ENCODE measurements around the gene ECEL1.

The ECEL1 gene

DNA sequence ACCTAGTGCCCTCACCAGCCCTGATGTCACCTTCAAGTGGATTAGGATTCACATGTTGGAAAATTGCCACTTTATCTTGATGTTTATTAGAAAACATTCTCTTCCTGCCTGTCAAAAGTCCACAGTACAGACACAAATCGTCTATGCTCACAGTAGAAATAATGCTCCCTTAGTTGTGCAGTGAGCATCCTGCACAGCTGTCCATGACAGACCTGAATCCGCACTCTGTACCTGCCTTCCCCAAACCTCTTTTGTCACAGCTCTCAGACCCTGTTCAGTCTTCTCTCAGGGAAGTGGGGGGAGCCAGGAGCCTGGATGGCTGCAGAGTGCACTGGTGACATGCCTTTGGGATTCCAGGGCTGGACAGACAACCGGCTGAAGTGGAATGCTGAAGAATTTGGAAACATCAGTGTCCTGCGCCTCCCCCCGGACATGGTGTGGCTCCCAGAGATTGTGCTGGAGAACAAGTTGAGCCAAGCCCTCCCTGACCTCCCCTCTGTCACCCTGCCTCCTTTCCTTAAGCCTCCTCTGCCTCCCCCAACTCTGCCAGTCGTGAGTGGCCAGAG, 40.4 kb upstream of the ECEL1 start:
- Mint-ChIP-seq H3K27me3 (peaks cover 63% of the 10 kb centered on the region), H3K27ac (ENCODE audit: low read depth) (peak overlapping the region; percentile 81), H3K36me3 (ENCODE audit: insufficient read depth) (peaks cover 2% of the 10 kb centered on the region), H3K4me3 (no peak overlapping the region), H3K4me1 (peaks cover 19% of the 10 kb centered on the region), H3K9me3 (no peaks in the 10 kb centered on the region)
- DNase-seq (ENCODE audit: low spot score in 2 of 2) (no peak), ATAC-seq (replicated peaks; ENCODE audit: extremely low read depth, poor library complexity, severe bottlenecking) (no peak)

DNA sequence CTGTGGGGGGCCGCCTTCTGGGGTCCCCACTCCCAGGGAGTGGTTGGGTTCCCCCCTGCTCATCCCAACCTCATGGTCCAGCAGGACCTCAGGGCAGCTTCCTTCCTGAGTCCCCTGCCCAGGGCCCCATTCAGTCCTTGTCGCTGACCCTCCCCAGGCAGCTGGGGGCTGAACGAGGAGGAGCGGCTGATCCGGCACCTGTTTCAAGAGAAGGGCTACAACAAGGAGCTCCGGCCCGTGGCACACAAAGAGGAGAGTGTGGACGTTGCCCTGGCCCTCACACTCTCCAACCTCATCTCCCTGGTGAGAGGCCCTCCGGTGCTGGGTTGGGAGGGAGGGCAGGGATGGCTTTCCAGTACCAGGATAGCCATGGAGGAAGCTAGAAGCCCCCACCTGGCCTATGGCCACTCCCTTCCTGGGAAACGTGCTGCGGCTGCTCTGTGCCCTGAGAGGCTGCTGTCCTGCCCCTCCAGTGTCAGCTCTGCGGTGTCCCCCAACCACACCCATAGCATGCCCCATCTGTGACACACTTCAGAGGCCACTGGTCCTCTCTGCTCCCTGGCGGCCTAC, 38.8 kb upstream of the ECEL1 start:
- no peak overlapping the region for H3K4me3 Mint-ChIP-seq
- DNase-seq (ENCODE audit: low spot score in 2 of 2), result no peak
- H3K4me1 Mint-ChIP-seq, result peaks cover 22% of the 10 kb centered on the region
- no peak for ATAC-seq (replicated peaks; ENCODE audit: extremely low read depth, poor library complexity, severe bottlenecking)
- peaks cover 4% of the 10 kb centered on the region for H3K36me3 Mint-ChIP-seq (ENCODE audit: insufficient read depth)
- no peaks in the 10 kb centered on the region for H3K9me3 Mint-ChIP-seq
- H3K27me3 Mint-ChIP-seq, result peaks cover 70% of the 10 kb centered on the region
- H3K27ac Mint-ChIP-seq (ENCODE audit: low read depth), result no peak overlapping the region

DNA sequence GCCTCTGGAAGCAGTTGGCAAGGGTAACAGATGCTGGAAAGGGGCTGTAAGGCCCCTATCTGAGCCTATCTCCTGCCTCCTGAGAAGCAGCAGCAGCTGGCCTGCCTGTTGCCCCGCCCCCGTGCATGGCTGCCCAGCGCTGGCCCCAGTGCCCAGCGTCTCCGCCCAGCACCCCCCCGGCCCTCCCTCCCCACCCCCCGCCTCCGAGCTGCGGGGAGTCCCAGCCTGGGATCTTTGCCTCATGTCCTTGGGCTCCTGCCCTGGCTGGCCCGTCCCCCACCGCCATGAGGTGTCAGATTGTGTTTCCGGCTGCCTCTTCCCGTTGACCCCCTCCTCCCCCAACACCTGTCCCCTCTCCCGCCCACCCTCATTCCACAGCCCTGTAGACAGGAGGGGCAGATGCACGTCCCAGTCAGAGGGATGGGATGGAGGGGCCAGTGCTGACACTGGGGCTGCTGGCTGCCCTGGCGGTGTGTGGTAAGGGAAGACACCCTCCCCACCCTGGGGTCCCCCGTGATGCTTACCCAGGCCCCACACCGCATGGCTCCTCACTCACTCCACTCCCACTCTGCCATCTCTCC, 38.2 kb upstream of the ECEL1 start, which contains the start of gene CHRND:
TSS of gene CHRND (plus strand) at position 370 of the 581 bp plus-strand sequence. CDS start at position 426, 56 bp downstream.
- H3K36me3 Mint-ChIP-seq (ENCODE audit: insufficient read depth), result peaks cover 5% of the 10 kb centered on the region
- H3K4me3 Mint-ChIP-seq, result no peak within 1 kb of the TSS
- ATAC-seq (replicated peaks; ENCODE audit: extremely low read depth, poor library complexity, severe bottlenecking) (no peak), DNase-seq (ENCODE audit: low spot score in 2 of 2) (no peak)
- no peak within 1 kb of the TSS for H3K27ac Mint-ChIP-seq (ENCODE audit: low read depth)
- peaks cover 25% of the 10 kb centered on the region for H3K4me1 Mint-ChIP-seq
- peaks cover 75% of the 10 kb centered on the region for H3K27me3 Mint-ChIP-seq
- H3K9me3 Mint-ChIP-seq, result no peaks in the 10 kb centered on the region

DNA sequence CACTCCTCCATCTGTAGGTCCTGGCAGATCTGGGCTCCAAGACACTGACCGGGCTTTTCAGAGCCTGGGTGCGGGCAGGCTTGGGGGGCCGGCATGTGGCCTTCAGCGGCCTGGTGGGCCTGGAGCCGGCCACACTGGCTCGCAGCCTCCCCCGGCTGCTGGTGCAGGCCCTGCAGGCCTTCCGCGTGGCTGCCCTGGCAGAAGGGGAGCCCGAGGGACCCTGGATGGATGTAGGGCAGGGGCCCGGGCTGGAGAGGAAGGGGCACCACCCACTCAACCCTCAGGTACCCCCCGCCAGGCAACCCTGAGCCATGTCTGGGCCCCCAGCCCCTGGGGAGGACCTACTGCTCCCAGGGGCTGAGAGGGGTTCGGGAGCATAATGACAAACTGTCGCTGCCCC, 37.6 kb upstream of the ECEL1 start:
- Mint-ChIP-seq H3K4me1 (peaks cover 25% of the 10 kb centered on the region), H3K9me3 (no peaks in the 10 kb centered on the region), H3K27me3 (peaks cover 75% of the 10 kb centered on the region), H3K27ac (ENCODE audit: low read depth) (no peak overlapping the region), H3K36me3 (ENCODE audit: insufficient read depth) (peaks cover 6% of the 10 kb centered on the region), H3K4me3 (no peak overlapping the region)
- DNase-seq (ENCODE audit: low spot score in 2 of 2) (no peak), ATAC-seq (replicated peaks; ENCODE audit: extremely low read depth, poor library complexity, severe bottlenecking) (no peak)

DNA sequence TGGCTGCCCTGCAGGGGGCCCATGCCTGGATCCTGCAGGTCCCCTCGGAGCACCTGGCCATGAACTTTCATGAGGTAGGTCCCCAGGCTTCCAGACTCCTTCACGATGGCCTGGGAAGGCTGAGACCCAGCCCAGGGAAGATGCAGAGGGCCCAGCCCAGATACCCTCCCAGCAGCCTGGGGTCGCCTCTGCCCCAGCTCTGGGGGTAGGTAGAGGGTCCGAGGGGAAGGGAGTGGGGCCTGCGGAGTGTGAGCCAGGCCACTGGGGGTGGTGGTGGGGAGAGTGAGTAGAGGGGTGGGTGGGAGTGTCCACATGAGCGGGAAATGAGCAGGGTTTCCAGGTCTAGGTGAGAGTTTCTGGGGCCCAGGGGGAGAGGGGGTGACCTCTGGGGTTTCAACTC, 37.1 kb upstream of the ECEL1 start:
- DNase-seq (ENCODE audit: low spot score in 2 of 2) (no peak), ATAC-seq (replicated peaks; ENCODE audit: extremely low read depth, poor library complexity, severe bottlenecking) (no peak)
- Mint-ChIP-seq H3K36me3 (ENCODE audit: insufficient read depth) (peaks cover 3% of the 10 kb centered on the region), H3K9me3 (no peaks in the 10 kb centered on the region), H3K27ac (ENCODE audit: low read depth) (no peak overlapping the region), H3K4me3 (no peak overlapping the region), H3K27me3 (peaks cover 73% of the 10 kb centered on the region), H3K4me1 (peaks cover 25% of the 10 kb centered on the region)

DNA sequence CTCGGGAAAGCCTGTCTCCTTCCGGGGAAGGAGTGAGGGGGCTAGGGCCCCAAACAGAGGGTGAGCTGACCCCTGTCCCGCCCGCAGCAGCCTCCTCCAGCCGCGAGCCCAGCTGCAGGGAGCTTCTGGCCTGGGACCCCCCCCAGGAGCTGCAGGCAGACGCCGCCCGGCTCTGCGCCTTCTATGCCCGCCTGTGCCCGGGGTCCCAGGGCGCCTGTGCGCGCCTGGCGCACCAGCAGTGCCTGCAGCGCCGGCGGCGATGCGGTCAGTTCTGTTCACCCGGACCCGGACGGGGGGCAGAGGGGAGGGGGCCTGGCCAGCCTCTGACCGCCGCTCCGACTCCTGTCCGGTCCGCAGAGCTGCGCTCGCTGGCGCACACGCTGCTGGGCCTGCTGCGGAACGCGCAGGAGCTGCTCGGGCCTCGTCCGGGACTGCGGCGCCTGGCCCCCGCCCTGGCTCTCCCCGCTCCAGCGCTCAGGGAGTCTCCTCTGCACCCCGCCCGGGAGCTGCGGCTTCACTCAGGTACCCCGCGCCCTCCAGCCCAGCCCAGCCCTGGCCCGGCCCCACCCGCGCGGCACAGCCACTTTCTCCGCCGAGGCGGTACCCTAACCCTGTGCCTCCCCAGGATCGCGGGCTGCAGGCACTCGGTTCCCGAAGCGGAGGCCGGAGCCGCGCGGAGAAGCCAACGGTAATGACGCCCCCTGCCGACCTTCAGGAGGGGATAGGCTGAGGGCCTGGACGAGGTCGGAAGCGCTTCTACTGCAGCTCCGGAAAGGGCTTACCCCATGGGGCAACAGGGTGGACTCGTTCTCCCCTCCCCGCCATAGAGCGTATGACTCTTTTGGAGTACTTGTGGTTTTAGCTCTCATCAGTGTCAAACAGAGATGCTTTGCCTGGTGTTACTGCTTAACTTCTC, 36.3 kb upstream of the ECEL1 start:
- no peak for DNase-seq (ENCODE audit: low spot score in 2 of 2)
- H3K4me3 Mint-ChIP-seq, result peak overlapping the region; percentile 54
- H3K9me3 Mint-ChIP-seq, result no peaks in the 10 kb centered on the region
- H3K4me1 Mint-ChIP-seq, result peaks cover 22% of the 10 kb centered on the region
- peaks cover 3% of the 10 kb centered on the region for H3K36me3 Mint-ChIP-seq (ENCODE audit: insufficient read depth)
- no peak overlapping the region for H3K27ac Mint-ChIP-seq (ENCODE audit: low read depth)
- ATAC-seq (replicated peaks; ENCODE audit: extremely low read depth, poor library complexity, severe bottlenecking), result no peak
- H3K27me3 Mint-ChIP-seq, result peaks cover 71% of the 10 kb centered on the region

DNA sequence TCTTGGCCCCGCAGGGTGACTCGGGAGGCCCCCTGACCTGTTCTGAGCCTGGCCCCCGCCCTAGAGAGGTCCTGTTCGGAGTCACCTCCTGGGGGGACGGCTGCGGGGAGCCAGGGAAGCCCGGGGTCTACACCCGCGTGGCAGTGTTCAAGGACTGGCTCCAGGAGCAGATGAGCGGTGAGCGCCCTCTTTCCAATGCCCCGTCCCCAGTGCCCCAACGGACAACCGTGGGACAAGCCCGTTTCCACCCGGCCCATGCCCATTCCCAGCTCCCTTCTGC, 35.7 kb upstream of the ECEL1 start:
- no peak overlapping the region for H3K27ac Mint-ChIP-seq (ENCODE audit: low read depth)
- ATAC-seq (replicated peaks; ENCODE audit: extremely low read depth, poor library complexity, severe bottlenecking) (no peak), DNase-seq (ENCODE audit: low spot score in 2 of 2) (no peak)
- peak overlapping the region; percentile 54 for H3K4me3 Mint-ChIP-seq
- H3K36me3 Mint-ChIP-seq (ENCODE audit: insufficient read depth), result peaks cover 3% of the 10 kb centered on the region
- H3K27me3 Mint-ChIP-seq, result peaks cover 71% of the 10 kb centered on the region
- peaks cover 16% of the 10 kb centered on the region for H3K4me1 Mint-ChIP-seq
- H3K9me3 Mint-ChIP-seq, result no peaks in the 10 kb centered on the region

DNA sequence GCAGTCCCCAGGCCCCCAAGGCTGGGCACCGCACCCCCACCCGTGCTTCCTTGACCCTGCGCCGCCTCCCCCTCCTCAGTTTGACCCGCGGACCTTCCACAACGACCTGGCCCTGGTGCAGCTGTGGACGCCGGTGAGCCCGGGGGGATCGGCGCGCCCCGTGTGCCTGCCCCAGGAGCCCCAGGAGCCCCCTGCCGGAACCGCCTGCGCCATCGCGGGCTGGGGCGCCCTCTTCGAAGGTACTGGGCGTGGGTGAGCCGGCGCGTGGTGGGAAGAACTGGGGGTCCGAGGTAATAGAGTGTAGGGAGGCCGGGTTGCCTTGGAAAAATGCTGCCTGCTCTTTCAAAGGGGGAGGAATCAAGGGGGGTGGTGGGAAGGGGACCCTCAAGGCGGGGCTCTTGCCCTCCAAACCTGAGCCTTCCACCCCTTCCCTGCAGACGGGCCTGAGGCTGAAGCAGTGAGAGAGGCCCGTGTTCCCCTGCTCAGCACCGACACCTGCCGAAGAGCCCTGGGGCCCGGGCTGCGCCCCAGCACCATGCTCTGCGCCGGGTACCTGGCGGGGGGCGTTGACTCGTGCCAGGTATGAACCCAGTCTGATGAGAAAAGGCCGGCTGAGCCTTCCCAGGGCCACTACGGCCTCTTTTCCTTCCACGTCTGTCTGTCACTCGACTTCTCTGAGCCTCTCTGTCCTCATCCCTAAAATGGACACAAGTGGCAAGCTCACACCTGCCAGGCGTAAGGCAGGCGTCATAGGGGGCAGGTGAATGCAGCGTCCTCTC, 35.2 kb upstream of the ECEL1 start:
- Mint-ChIP-seq H3K27me3 (peaks cover 71% of the 10 kb centered on the region), H3K4me1 (peaks cover 10% of the 10 kb centered on the region), H3K27ac (ENCODE audit: low read depth) (no peak overlapping the region), H3K9me3 (no peaks in the 10 kb centered on the region), H3K4me3 (peak overlapping the region; percentile 54), H3K36me3 (ENCODE audit: insufficient read depth) (peaks cover 3% of the 10 kb centered on the region)
- ATAC-seq (replicated peaks; ENCODE audit: extremely low read depth, poor library complexity, severe bottlenecking), result no peak
- DNase-seq (ENCODE audit: low spot score in 2 of 2), result no peak

DNA sequence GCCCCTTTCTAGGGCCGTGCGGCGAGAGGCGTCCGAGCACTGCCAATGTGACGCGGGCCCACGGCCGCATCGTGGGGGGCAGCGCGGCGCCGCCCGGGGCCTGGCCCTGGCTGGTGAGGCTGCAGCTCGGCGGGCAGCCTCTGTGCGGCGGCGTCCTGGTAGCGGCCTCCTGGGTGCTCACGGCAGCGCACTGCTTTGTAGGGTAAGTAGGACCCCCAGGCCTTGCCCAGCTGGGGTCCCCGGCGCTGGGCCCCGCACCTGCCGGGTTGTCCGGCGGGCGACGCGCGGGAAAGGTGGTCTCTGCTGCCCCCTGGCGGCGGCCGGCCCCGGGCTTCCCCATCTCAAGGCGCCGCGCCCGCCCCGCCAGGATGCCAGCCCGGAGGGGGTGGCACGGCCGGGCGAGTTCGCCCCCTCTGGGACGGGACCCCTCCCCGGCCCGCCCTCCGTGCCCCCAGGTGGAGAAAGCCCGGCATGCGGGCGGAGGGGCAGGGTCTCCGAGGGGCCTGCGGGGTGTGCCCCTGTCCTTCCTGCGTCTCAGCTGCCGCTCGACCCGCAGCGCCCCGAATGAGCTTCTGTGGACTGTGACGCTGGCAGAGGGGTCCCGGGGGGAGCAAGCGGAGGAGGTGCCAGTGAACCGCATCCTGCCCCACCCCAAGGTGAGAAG, 34.5 kb upstream of the ECEL1 start:
- Mint-ChIP-seq H3K36me3 (ENCODE audit: insufficient read depth) (peaks cover 3% of the 10 kb centered on the region), H3K27me3 (peaks cover 69% of the 10 kb centered on the region), H3K4me1 (peaks cover 10% of the 10 kb centered on the region), H3K9me3 (no peaks in the 10 kb centered on the region), H3K27ac (ENCODE audit: low read depth) (no peak overlapping the region), H3K4me3 (peak overlapping the region; percentile 72)
- peak; percentile 54 for ATAC-seq (replicated peaks; ENCODE audit: extremely low read depth, poor library complexity, severe bottlenecking)
- DNase-seq (ENCODE audit: low spot score in 2 of 2), result peak; percentile 33 to 75

DNA sequence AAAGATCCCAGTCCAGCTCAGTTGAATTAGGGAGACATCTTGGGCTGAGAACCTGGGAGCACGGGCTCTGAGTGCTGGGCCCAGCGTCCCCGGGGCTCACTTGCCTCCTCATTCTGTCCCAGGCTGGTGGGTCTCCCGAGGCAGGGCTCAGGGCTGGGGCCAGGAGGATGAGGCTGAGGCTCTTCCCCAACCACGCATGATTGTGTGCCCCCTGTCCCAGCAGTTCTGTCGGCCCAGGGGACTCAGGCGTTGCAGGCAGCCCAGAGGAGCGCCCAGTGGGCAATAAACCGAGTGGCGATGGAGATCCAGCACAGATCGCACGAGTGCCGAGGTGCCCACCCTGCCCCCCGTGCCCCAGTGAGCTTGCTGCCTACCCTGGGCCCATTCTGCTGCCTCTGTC, 33.5 kb upstream of the ECEL1 start:
- Mint-ChIP-seq H3K4me3 (peak overlapping the region; percentile 72), H3K36me3 (ENCODE audit: insufficient read depth) (peaks cover 3% of the 10 kb centered on the region), H3K9me3 (no peaks in the 10 kb centered on the region), H3K27ac (ENCODE audit: low read depth) (no peak overlapping the region), H3K27me3 (peaks cover 68% of the 10 kb centered on the region), H3K4me1 (peaks cover 10% of the 10 kb centered on the region)
- ATAC-seq (replicated peaks; ENCODE audit: extremely low read depth, poor library complexity, severe bottlenecking) (no peak), DNase-seq (ENCODE audit: low spot score in 2 of 2) (no peak)

DNA sequence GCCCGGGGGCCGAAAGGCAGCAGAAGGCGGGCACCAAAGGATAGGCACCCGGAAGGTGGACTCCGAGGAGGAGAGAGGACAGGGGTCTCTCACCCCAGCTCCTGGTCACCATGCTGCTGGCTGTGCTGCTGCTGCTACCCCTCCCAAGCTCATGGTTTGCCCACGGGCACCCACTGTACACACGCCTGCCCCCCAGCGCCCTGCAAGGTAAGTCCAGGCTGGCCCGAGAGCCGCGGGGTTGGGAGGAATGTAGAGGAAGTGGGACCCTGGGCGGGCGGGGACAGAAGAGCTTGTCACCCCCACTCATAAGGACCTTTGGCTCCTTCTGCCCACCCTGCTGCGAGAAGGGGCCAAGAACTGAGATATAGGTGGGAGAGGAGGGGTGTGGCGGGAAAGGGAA, 32.9 kb upstream of the ECEL1 start:
- DNase-seq (ENCODE audit: low spot score in 2 of 2) (no peak), ATAC-seq (replicated peaks; ENCODE audit: extremely low read depth, poor library complexity, severe bottlenecking) (no peak)
- H3K4me3 Mint-ChIP-seq, result no peak overlapping the region
- H3K27me3 Mint-ChIP-seq, result peaks cover 68% of the 10 kb centered on the region
- peaks cover 3% of the 10 kb centered on the region for H3K36me3 Mint-ChIP-seq (ENCODE audit: insufficient read depth)
- H3K4me1 Mint-ChIP-seq, result peaks cover 10% of the 10 kb centered on the region
- H3K27ac Mint-ChIP-seq (ENCODE audit: low read depth), result no peak overlapping the region
- H3K9me3 Mint-ChIP-seq, result no peaks in the 10 kb centered on the region
